ENCODE data around the gene LARP1B. TPM values are rescaled to one million over a fixed set of nuclear protein-coding genes. Genes with fewer than 3 reads are reported as not detected.
A peak's percentile ranks its signal among the peaks of the same experiment; 100 is the strongest.
"Not testable (repeated sequence)": the region's sequence is repeated elsewhere in the genome, so short reads cannot be mapped to it uniquely, and the experiment has no call there.

The LARP1B gene
- total RNA-seq, 2 donors from 2014 or later: 18.0 to 30.9 TPM

DNA sequence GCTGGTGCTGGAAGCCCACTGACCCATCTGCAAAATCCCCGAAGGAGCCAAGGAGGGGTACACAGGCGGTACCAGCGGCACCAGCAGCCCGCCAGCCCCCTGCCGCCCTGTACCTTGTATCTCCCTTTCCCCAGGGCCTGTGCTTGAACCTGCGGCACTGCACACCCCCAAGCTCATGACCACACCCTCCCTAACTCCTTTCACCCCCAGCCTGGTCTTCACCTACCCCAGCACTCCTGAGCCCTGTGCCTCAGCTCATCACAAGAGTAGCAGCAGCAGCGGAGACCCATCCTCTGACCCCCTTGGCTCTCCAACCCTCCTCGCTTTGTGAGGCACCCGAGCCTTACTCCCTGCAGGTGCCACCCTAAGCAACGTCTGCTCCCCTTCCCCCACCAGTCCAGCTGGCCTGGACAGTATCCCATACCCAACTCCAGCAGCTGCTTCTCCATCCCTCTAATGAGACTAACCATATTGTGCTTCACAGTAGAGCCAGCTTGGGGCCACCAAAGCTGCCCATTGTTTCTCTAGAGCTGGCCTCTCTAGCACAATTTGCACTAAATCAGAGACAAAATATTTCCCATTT, 94.9 kb downstream of the LARP1B start:
- DNase-seq (ENCODE audit: low spot score) (no peak), ATAC-seq (no peak)
- Mint-ChIP-seq H3K4me1 (ENCODE audit: low read depth in 2 of 2) (no peaks in the 10 kb centered on the region), H3K36me3 (peaks cover 6% of the 10 kb centered on the region), H3K27ac (no peak overlapping the region), H3K27me3 (no peaks in the 10 kb centered on the region), H3K4me3 (no peak overlapping the region), H3K9me3 (peaks cover 5% of the 10 kb centered on the region)

DNA sequence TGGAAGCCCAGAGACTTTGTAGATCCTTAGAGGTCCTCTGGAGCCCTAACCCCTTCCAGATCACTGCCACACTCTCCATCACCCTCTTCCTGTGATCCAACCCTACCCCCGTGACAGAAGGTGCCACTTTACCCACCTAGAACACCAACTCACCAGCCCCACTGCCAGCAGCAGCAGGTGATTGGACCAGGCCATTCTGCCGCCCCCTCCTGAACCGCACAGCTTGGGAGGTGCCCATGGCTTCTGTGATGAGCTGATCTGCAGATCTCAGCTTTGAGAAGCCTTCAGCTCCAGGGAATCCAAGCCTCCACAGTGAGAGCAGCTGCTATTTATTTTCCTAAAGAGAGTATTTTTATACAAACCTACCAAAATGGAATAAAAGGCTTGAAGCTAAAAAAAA, 95.4 kb downstream of the LARP1B start:
- H3K36me3 Mint-ChIP-seq; DNase-seq (ENCODE audit: low spot score); H3K4me1 Mint-ChIP-seq (ENCODE audit: low read depth in 2 of 2); H3K27ac Mint-ChIP-seq; H3K9me3 Mint-ChIP-seq; ATAC-seq; H3K27me3 Mint-ChIP-seq; H3K4me3 Mint-ChIP-seq: not testable (repeated sequence)

DNA sequence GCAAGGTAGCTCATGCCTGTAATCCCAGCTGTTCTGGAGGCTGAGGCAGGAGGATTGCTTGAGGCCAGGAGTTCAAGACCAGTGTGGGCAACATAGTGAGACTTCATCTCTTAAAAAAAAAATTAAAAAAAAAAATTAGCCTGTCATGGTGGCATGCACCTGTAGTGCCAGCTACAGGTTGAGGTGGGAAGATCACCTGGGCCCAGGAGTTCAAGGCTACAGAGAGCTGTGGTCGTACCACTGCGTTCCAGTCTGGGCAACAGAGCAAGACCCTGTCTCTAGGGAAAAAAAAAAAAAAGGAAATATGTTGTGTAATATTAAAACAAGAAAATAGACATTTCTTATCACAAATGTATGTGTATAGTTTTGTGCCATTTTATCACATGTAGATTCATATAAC, 97.8 kb downstream of the LARP1B start:
- no peaks in the 10 kb centered on the region for H3K27me3 Mint-ChIP-seq
- no peak for ATAC-seq
- peaks cover 6% of the 10 kb centered on the region for H3K36me3 Mint-ChIP-seq
- H3K27ac Mint-ChIP-seq: no peak overlapping the region
- H3K4me1 Mint-ChIP-seq (ENCODE audit: low read depth in 2 of 2): no peaks in the 10 kb centered on the region
- DNase-seq (ENCODE audit: low spot score): no peak
- H3K4me3 Mint-ChIP-seq: no peak overlapping the region
- H3K9me3 Mint-ChIP-seq: peaks cover 5% of the 10 kb centered on the region

DNA sequence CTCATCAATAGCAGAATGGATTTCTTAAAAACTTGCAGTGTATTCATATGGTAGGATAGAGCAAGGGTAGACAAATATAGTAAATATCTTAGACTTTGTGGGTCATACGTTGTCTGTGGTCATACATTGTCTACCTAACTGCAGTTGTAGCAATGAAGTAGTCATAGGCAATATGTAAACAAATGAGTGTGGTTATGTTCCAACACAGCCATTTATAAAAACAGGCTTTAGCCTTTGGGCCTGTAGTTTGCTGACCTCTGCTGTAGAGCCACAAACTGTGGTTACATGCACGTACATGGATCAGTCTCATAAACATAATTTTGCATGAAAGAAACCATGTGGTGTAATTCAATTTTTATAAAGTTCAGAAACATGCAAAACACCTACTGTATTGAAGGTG, 98.9 kb downstream of the LARP1B start:
- Mint-ChIP-seq H3K27me3 (no peaks in the 10 kb centered on the region), H3K4me3 (no peak overlapping the region), H3K9me3 (peaks cover 5% of the 10 kb centered on the region), H3K36me3 (peaks cover 6% of the 10 kb centered on the region), H3K4me1 (ENCODE audit: low read depth in 2 of 2) (no peaks in the 10 kb centered on the region), H3K27ac (no peak overlapping the region)
- ATAC-seq: no peak
- DNase-seq (ENCODE audit: low spot score): no peak

DNA sequence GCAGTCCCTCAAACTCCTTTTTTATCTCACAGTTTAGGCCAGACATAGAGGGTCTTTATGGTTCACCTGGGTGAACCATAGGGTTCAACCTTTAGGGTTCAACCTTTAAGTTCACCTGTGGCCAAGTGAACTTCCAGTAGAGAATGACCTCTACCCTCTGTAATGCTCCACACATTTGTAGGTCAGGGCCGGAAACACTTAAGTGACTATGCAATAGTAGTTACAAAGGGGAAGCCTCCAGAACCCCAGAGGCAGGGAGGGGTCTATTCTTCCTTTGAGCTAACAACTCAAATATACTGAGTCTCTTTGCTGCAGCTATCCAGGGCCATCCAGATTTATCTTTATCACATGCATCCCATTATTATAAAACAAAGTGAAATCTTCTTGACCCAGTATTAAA, 100.0 kb downstream of the LARP1B start:
- peaks cover 5% of the 10 kb centered on the region for H3K9me3 Mint-ChIP-seq
- H3K27ac Mint-ChIP-seq: no peak overlapping the region
- H3K27me3 Mint-ChIP-seq: no peaks in the 10 kb centered on the region
- H3K4me3 Mint-ChIP-seq: no peak overlapping the region
- H3K4me1 Mint-ChIP-seq (ENCODE audit: low read depth in 2 of 2): no peaks in the 10 kb centered on the region
- DNase-seq (ENCODE audit: low spot score) (no peak), ATAC-seq (no peak)
- H3K36me3 Mint-ChIP-seq: peaks cover 6% of the 10 kb centered on the region

DNA sequence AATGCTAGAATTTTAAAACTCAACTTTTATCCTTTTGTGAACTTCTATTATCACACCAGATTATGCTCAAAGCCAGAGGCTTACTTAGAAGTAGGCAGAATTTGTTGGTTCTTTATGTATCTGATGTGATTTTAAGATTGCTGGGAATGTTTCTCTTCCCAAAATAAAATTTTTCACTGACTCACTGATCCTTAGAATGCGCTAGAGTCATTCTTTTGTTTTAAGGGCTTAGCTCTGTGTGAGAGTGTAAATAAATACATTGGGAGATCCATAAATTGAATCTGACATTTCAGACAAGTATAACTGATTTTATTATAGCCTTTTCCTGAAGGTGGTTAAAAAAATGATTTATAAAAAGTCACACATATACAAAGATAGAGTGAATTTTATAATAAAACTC, 101.3 kb downstream of the LARP1B start:
- H3K4me3 Mint-ChIP-seq: no peak overlapping the region
- no peak for ATAC-seq
- H3K4me1 Mint-ChIP-seq (ENCODE audit: low read depth in 2 of 2): no peaks in the 10 kb centered on the region
- no peak for DNase-seq (ENCODE audit: low spot score)
- H3K27me3 Mint-ChIP-seq: no peaks in the 10 kb centered on the region
- no peak overlapping the region for H3K27ac Mint-ChIP-seq
- peaks cover under 1% of the 10 kb centered on the region for H3K9me3 Mint-ChIP-seq
- peaks cover under 1% of the 10 kb centered on the region for H3K36me3 Mint-ChIP-seq

DNA sequence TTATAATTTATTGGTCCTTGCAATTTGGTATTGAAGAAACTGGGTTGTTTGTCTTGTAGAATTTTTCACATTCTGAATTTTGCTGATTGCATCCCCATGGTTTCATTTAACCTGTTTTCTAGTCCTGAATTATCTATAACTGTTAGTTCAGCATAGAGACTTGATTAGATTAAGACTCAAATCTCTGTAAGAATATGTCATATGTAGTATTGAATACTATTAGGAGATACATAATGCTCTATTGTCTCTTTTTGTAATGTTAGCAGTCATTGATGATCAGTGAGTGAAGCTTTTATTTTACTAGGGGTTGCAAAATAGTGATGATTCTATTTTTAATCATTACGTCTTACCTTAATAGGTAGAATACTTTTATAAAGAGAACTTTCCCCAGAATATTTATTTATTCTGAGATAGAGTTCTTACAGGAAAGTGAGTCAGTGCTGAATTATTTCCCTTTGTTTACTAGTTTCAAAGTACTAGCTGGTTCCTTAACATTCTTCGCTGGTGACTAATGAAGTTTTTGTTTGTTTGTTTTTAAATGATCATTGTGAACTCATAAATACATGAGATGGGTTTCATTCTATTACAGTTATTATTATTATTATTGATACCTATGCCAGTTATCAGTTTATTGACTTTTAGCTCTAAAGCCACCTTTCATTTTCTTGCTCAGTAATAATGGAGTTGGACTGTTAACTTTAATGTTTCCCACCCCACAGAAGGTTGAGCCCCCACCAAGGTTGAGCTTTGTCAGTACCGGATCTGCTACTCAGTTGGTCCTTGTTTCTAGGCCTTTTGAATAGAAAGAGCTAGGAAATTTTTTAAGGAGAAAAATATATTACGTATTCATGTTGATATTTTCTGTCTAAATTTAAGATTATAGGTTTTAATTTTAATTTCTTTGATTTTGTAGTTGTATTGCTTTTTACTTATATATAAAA, 102.3 kb downstream of the LARP1B start:
- H3K4me3 Mint-ChIP-seq: no peak overlapping the region
- ATAC-seq (no peak), DNase-seq (ENCODE audit: low spot score) (no peak)
- H3K9me3 Mint-ChIP-seq: no peaks in the 10 kb centered on the region
- no peaks in the 10 kb centered on the region for H3K36me3 Mint-ChIP-seq
- H3K27ac Mint-ChIP-seq: no peak overlapping the region
- H3K4me1 Mint-ChIP-seq (ENCODE audit: low read depth in 2 of 2): no peaks in the 10 kb centered on the region
- no peaks in the 10 kb centered on the region for H3K27me3 Mint-ChIP-seq

DNA sequence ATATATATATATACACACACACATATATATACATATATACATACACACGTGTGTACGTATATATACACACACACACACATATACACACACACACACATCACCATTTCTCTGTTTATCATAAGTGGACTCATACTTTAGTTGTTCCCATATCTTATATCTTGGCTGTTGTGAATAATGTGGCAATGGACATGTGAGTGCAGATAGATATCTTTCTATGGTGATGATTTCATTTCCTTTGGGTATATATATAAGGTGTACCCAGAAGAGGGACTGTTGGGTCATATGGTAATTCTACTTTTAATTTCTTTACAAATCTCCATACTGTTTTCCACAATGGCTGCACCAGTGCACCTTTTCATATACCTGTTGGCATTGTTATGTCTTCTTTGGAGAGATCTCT, 105.9 kb downstream of the LARP1B start:
- Mint-ChIP-seq H3K9me3 (no peaks in the 10 kb centered on the region), H3K27ac (no peak overlapping the region), H3K4me3 (no peak overlapping the region), H3K36me3 (no peaks in the 10 kb centered on the region), H3K27me3 (no peaks in the 10 kb centered on the region), H3K4me1 (ENCODE audit: low read depth in 2 of 2) (no peaks in the 10 kb centered on the region)
- ATAC-seq (no peak), DNase-seq (ENCODE audit: low spot score) (no peak)

DNA sequence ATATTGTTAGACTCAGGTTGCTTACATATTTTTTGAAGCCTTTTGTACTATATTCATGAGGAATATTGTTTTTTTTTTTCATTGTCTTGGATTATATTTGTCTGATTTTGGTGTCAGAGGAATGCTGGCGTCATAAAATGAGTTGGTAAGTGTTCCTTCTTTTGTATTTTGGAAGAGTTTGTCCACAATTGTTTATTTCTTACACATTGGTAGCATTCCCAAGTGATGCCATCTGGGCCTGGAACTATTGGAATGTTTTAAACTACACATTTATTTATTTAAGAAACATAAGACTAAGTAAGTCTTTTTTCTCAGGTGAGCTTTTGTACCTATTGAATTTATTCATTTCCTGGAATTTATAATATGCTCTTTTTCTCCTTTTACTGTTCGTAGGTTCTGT, 107.6 kb downstream of the LARP1B start:
- DNase-seq (ENCODE audit: low spot score) (no peak), ATAC-seq (no peak)
- H3K4me1 Mint-ChIP-seq (ENCODE audit: low read depth in 2 of 2): no peaks in the 10 kb centered on the region
- H3K27ac Mint-ChIP-seq: no peak overlapping the region
- no peaks in the 10 kb centered on the region for H3K27me3 Mint-ChIP-seq
- H3K4me3 Mint-ChIP-seq: no peak overlapping the region
- no peaks in the 10 kb centered on the region for H3K36me3 Mint-ChIP-seq
- no peaks in the 10 kb centered on the region for H3K9me3 Mint-ChIP-seq

DNA sequence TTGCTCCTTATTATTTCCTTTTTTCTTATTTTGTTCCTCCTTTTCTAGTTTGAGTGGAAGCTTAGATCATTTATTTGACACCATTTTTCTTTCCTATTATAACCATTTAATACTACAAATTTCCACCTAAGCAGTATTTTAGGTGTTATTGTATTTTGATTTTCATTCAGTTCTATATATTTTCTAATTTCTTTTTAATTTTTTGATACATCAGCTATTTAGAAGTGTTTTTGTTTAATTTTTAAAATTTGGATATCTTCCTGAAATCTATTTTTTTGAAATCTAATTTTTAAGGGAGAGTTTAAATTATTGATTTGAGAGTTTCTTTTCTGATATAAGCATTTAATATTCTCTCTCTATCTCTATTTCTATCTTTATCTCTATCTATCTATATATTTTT, 108.1 kb downstream of the LARP1B start:
- no peaks in the 10 kb centered on the region for H3K27me3 Mint-ChIP-seq
- H3K4me3 Mint-ChIP-seq: no peak overlapping the region
- H3K36me3 Mint-ChIP-seq: no peaks in the 10 kb centered on the region
- H3K9me3 Mint-ChIP-seq: no peaks in the 10 kb centered on the region
- H3K4me1 Mint-ChIP-seq (ENCODE audit: low read depth in 2 of 2): no peaks in the 10 kb centered on the region
- no peak for DNase-seq (ENCODE audit: low spot score)
- no peak overlapping the region for H3K27ac Mint-ChIP-seq
- ATAC-seq: no peak

DNA sequence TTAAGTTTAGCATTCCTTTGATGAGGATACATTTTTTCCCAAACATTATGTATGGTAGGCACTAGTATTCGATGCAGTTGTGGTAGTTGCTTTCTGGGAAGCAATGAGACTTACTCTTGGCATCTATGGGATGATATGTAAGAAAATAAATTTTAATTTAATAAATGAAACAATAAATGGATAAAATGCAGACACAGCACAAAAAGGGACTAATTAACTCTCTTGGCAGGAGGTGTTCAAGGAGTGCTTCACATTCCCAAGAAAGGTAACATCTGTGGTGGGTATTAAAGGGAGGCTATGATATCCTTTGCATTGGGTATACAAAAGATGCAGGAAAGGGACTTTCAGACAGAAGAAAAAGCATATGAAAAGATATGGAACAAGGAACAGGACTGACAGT, 115.5 kb downstream of the LARP1B start:
- no peaks in the 10 kb centered on the region for H3K9me3 Mint-ChIP-seq
- H3K4me1 Mint-ChIP-seq (ENCODE audit: low read depth in 2 of 2): no peaks in the 10 kb centered on the region
- no peak overlapping the region for H3K27ac Mint-ChIP-seq
- no peak overlapping the region for H3K4me3 Mint-ChIP-seq
- ATAC-seq (no peak), DNase-seq (ENCODE audit: low spot score) (no peak)
- no peaks in the 10 kb centered on the region for H3K36me3 Mint-ChIP-seq
- no peaks in the 10 kb centered on the region for H3K27me3 Mint-ChIP-seq

DNA sequence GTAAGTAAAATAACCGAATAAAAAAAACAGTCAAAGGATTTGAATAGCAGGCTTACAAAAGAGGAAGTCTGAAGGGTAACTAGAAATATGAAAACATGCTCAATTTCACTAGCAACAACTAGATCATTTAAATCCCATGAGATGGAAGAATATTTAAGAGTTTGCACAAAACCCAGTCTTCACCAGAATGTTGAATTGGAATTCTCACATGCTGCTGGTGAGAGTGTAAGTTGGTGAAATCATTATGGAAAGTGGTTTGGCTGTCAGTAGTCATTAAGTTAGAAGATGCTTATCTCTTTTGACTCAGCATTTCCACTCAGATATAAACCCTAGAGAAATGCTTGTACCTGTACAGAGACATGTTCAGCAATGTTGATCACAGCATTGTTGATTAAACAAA, 116.4 kb downstream of the LARP1B start:
- Mint-ChIP-seq H3K9me3 (no peaks in the 10 kb centered on the region), H3K27ac (no peak overlapping the region), H3K36me3 (no peaks in the 10 kb centered on the region), H3K27me3 (no peaks in the 10 kb centered on the region), H3K4me3 (no peak overlapping the region), H3K4me1 (ENCODE audit: low read depth in 2 of 2) (no peaks in the 10 kb centered on the region)
- no peak for ATAC-seq
- no peak for DNase-seq (ENCODE audit: low spot score)

DNA sequence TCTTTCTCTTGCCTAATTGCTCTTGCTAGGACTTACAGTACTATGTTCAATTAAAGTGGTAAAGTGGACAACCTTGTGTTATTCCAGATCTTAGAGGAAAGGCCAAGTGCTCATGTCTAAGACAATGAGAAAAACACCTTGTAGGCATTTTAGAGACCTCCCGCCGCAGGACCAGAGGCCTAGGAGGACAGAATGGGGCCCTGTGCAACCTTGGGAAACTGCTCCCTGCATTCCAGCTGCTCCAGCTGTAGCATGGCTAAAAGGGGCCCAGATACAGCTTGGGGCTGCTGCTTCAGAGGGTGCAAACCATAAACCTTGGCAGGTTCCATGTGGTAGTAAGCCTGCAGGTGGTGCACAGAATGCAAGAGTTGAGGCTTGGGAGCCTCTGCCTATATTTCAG, 125.5 kb downstream of the LARP1B start:
- H3K4me3 Mint-ChIP-seq: no peak overlapping the region
- no peaks in the 10 kb centered on the region for H3K9me3 Mint-ChIP-seq
- no peak for DNase-seq (ENCODE audit: low spot score)
- H3K4me1 Mint-ChIP-seq (ENCODE audit: low read depth in 2 of 2): peaks cover 3 to 5% of the 10 kb centered on the region in 2 donors
- no peaks in the 10 kb centered on the region for H3K36me3 Mint-ChIP-seq
- no peak for ATAC-seq
- H3K27ac Mint-ChIP-seq: no peak overlapping the region
- no peaks in the 10 kb centered on the region for H3K27me3 Mint-ChIP-seq

DNA sequence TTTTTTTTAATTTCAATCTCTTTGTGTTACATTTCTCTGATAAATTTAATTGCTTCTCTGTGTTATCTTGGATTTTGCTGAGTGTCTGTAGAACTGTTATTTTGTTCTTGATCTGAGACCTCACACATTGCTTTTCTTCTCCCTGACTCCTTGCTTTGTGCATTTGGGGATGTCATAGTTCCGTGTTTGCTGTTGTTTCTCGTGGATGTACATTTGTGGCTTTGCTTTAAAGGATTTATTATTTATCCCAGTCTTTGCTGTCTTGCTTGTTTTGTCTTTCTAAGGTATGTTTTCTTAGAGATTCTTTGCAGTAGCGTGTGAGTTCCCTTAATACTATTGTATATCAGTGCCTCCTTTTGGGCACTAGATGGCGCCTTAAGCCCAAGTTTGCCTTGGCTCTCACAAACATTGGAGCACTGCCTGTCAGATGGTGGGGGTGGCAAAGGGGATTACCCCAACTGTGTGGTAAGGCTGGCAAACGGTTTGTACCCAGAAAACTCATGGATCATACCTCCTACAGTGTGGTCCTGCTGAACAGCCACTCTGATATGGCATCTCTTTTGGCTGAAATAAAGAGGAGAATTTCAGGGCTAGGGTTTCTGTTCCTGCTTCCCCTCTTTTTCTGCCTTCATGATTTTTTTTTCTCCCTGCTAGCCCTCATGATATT, 130.1 kb downstream of the LARP1B start:
- H3K27me3 Mint-ChIP-seq: no peaks in the 10 kb centered on the region
- peak; percentile 88 to 93 for ATAC-seq
- peaks cover 3 to 5% of the 10 kb centered on the region in 2 donors for H3K4me1 Mint-ChIP-seq (ENCODE audit: low read depth in 2 of 2)
- no peaks in the 10 kb centered on the region for H3K9me3 Mint-ChIP-seq
- peak; percentile 78 for DNase-seq (ENCODE audit: low spot score)
- H3K36me3 Mint-ChIP-seq: no peaks in the 10 kb centered on the region
- no peak overlapping the region for H3K4me3 Mint-ChIP-seq
- H3K27ac Mint-ChIP-seq: no peak overlapping the region

All from natural killer cell treated with Interleukin-12 subunit alpha and Interleukin-12 subunit beta and Interleukin-15 and Interleukin-18, amount 100 ng/mL, for 72 hours (primary cell).